ENCODE results near the gene USP31.
"Not testable (repeated sequence)": the region's sequence is repeated elsewhere in the genome, so short reads cannot be mapped to it uniquely, and the experiment has no call there.

The USP31 gene

DNA sequence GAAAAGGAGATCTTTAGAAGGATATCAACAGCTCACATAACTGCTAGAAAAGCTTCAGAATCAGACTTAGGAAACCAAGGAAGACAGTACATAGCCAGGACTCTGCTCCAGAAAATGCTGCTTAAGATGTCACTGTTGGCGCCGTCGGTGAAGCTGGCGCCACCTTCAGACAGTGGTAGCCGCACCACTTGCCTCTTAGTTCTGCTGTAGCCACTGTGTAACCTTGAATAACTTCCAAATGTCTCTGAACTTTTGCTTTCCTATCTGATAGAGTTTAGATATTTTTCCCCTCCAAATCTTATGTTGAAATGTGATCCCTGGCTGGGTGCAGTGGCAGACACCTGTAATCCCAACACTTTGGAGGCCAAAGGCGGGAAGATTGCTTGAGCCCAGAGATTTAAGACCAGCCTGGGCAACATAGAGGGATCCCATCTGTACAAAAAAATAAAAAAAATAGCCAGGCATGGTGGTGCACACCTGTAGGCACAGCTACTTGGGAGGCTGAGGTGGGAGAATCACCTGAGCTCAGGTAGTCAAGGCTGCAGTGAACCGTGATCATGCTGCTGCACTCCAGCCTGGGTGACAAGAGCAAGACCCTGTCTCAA is 6.3 kb upstream of the USP31 start:
- DNase-seq, result no peak

DNA sequence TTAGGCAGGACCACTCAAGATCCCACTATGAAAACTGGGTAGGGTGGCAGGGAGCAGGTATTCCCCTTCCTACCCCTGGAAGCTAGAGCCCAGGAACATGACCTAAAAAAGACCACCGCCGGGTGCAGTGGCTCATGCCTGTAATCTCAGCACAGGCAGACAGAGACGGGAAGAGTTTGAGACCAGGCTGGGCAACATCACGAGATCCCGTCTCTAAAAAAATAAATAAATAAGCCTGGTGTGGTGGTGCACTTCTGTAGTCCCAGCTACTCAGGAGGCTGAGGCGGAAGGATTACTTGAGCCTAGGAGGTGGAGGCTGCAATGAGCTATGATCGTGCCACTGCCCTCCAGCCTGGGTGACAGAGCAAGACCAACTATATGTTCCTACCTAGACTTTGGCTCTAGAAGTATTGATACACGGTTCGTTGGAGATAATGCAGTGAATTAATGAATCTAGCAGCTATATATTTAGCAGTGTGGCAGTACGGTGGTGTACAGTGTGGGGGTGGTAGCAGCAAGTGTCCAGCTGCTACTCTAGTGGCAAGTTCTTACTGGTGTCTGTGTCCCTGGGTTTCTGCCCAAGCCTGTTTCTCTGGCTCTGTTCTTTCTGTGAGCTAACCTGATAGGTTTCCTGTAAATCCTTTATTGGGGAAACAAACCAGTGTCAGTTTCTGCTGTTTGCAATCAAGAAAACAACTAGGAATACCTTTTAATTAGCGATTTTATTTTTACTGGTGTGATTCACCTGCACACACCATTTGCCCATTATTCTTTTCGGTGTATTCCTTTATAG is 3.3 kb upstream of the USP31 start:
- no peak for DNase-seq

DNA sequence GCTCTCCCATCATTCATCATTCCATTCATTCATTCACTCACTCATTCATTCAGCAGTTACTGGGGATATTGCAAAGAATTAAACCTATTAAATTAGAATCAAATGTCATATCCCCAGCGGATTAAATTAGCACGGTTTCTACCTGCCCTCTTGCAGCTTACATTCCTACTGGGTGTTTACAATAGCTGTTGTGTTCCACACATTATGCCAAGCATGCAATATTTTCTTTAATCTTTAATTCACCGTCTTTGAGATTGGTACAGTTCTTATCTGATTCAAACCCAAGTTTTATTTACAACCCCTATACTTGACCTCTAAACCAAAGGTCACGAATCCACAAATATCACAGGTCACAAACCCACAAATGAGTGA is 727 bp upstream of the USP31 start:
- DNase-seq, result no peak

DNA sequence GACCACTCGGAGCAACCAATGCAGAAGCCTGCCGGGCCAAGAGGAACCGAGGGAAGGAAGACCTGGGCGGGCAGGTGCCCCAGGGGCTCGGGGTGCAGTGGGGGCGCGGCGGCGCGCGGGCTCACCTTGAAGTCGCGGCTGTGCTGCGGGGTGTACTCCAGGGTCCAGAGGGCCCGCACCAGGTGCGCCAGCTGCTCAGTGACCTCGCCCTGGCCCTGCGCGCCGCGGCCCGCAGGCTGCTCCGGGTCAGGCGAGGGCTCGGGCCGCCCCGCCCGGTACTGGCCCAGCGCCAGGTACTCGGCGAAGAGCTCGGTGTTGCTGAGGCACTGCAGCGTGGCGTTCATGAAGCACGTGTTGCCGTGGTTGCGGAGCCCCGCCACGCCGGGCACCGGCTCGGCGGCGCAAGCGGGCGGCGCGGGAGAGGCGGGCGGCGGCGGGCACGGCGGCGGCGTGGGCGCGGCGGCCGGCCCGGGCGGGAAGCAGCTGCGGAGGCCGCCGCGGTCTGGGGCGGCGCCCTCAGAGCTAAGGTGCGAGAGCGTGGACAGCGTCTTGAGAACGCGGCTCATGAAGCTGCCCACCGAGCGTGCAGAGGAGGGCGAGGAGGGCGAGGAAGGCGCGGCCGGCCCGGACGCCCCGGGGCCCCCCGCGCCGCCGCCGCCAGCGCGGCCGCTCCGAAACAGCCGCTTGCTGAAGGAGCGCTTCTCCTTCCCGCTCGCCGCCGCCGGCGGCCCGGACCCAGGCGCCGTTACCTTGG is 562 bp downstream of the USP31 start:
- DNase-seq, result peak; percentile 46

DNA sequence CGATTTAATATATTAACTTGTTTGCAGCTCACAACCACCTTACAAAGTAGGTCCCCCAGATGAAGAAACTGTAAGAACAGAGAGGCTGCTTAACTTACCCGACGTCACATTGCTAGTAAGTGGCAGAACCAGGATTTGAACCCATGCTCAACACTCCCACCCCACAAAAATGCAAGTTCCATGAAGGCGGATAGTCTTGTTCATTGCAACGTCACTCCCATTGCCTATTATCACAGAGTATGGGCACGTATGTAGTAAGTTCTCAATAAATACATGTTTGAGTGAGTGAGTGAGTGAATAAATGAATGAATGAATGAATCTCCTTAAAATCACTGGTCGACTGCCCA is 1.1 kb downstream of the USP31 start:
- DNase-seq, result no peak

DNA sequence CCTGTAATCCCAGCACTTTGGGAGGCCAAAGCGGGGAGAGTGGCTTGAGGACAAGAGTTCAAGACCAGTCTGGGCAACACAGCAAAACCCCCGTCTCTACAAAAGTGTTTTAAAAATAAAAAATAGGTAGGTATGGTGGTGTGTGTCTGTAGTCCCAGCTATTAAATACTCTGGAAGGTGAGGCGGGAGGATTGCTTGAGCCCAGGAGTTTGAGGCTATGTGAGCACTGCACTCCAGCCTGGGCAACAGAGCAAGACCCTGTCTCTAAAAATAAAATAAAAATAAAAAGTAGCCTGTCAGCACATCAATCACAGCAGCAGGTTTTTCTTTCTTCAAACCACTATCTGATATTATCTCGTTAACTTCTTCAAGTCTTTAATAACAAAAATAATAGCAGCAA is 1.6 kb downstream of the USP31 start:
- no peak for DNase-seq

DNA sequence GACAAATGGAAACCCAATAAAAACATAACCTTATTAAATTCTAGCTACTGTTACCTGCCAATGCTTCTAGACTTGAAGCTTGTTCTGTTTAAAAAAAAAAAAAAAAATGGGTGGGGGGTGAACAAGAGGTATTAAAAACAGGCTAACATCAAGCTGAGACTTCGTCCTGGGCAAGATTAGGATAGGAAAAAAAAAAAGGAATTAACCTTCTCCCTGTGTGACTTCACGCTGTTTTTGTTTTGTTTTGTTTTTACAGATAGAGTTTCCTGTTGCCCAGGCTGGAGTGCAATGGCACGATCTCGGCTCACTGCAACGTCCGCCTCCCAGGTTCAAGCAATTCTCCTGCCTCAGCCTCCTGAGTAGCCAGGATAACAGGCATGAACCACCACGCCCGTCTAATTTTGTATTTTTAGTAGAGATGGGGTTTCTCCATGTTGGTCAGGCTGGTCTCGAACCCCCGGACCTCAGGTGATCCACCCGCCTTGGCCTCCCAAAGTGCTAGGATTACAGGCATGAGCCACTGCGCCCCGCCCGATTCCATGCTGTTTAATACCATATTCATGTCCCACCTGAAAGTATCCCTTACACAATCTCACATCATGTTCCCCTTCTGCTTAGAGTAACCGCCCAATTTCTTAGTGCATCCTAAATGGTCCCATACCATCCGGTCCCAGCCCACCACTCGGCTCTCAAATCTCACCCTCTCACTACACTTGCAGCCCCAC is 2.2 kb downstream of the USP31 start:
- no peak for DNase-seq

DNA sequence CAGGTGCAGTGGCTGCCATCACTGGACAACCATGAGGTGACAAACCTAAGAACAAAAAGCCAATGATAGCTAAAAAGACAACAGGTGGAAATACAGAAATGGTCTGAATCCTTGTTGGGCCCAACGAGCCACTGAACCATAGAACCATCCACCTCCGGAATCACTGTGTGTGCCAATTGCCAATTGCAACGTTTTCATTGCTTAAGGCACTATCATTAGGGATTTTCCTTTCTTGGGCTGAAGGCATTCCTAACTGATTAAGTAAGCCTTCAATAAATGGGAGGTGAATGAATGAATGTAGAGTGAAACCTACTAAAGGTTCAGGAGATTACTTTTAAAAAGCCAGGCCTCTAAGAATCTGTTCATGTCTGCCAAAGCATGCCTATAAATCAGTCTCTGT is 3.6 kb downstream of the USP31 start:
- no peak for DNase-seq

DNA sequence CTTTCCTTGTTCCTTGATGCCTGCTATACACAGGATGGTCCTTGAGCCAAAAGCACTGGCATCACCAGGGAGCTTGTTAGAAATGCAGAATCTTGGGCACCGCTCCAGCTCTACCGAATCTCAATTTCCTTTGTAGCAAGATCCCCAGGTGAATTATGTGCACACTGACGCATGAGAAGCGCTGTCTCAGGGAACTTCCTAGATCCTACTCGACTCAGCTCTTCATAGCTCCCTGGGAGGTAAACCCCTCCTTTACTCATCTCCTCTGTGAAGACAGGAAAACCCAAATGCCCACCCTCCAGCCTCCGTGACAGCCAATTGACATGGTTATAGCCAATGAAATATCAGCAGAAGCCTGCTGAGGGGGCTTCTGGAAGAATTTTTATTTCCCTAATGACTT is 4.1 kb downstream of the USP31 start:
- no peak for DNase-seq

DNA sequence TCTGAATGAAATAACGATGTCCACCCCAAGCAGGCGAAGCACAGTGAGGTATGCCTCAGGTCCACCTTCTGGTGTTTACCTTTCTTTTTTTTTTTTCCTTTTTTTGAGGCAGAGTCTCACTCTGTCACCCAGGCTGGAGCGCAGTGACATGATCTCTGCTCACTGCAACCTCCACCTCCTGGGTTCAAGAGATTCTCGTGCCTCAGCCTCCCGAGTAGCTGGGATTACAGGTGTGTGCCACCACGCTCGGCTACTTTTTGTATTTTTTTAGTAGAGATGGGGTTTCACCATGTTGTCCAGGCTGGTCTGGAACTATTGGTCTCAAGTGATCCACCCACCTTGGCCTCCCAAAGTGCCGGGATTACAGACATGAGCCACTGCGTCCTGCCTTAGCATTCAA is 4.9 kb downstream of the USP31 start:
- DNase-seq, result not testable (repeated sequence)

DNA sequence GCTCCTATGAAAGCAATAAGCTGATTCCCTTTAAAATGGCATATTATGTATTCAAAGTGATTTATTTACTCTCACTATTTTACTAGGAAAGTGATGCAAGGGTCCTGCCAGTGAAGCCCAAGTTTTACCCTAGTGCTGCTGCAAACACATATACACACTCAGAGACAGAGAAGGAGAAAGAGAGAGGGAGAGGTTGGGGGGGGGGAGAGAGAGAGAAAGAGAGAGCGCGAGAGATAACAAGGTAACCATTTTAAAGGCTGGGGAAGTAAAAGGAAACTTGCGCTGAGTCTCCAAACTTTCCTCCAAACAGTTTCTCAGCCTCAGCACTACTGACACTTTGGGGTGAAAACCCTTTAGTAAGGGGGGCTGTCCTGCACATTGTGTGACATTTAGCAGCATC is 5.9 kb downstream of the USP31 start:
- no peak for DNase-seq

DNA sequence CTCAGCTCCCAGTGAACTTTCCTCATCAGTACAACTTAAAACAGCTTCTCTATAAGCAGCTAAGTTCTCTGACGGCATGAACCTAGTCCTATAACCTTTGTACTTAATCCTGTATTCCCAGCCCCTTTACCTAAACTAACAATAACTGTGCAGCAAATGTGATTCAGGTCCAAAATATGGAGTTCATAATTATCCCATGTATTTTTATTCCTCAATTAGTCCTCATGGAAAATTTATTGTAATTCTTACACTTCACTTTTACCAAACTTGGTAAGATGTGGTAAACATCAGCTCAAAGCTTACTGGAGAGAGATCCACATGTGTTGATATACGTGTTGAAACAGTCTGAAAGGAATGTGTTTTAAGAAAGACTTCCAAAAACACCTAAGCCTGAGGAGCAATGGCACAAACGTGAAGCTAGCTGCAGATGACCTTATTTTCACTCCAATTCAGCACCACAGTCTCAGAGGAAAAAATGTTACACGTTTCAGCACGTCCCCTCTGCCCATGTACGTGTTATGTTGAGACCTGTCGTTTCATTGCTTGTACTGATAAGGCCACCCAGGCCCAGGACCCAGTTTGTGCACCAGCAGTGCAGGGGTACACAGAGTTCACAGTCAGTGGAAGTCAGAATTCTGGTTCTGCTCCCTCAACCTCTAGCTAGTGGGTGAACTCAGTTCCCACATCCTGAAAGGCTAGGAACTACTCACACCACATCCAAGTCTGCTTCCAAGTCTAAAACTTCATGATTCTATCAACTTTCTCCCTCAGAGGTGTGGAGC is 7.1 kb downstream of the USP31 start:
- no peak for DNase-seq

DNA sequence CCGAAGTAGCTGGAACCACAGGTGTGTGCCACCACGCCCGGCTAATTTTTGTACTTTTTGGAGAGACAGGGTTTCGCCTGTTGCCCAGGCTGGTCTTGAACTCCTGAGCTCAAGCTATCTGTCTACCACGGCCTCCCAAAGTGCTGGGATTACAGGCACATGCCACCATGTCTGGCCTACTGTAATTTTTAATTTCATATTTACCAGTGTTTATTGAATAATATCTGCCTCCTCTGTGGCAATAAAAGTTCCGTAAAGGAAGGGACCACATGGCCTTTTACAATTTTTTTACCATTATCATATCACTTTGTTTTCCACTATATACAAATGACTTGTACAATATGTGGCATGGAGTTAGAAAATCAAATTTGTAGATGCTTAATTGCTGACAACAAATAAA is 7.8 kb downstream of the USP31 start:
- no peak for DNase-seq

DNA sequence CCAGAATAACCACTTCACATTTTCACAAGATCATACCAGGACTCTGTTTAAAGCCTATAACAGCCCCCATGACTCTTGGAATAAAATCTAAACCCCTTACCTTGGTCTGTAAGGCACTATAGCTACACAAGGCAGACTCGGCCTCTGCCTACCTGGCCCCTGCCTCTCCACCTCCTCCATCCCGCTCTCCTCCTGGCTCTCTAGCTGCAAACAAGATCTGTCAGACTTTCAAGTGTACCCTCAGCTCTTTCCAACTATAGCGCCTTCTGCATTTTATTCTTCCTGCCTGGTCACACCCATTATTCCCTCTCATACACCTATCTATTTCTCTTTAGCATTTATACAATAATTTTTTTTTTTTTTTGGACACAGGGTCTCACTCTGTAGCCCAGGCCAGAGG is 8.2 kb downstream of the USP31 start:
- no peak for DNase-seq

DNA sequence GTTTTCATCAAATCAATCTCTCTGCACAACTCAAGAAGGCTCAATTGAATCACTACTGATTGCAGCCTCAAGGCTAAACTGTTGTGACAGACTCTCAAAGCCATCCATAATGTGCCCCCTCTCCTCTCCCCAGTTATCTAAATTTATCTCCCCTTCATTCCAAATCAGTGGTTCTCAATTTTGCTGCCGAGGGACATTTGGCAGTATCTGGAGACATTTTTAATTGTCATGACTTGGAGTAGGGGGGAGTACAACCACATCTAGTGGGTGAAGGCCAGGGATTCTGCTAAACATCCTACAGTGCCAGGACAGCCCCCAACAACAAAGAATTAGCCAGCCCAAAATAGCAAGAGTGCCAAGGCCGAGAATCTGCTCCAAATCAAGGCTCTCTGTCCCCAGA is 9.1 kb downstream of the USP31 start:
- no peak for DNase-seq

DNA sequence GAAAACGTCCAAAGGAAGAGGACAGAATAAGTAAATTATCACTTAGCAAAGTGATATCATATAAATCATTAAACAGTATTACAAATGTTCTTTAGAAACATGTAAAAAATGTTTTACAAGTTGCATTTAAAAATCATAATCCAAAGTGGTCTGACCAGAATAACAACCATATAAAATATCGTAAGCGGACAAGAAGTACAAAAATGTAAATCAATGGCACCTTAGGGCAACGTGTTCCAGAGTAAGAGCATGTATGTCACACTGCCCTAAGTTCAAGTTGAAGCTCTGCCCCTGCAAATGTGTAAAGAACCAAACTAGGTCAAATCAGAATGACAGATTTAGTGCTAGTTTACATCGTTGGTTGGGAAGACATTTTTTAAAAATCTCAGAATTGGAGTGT is 11.4 kb downstream of the USP31 start:
- no peak for DNase-seq

DNA sequence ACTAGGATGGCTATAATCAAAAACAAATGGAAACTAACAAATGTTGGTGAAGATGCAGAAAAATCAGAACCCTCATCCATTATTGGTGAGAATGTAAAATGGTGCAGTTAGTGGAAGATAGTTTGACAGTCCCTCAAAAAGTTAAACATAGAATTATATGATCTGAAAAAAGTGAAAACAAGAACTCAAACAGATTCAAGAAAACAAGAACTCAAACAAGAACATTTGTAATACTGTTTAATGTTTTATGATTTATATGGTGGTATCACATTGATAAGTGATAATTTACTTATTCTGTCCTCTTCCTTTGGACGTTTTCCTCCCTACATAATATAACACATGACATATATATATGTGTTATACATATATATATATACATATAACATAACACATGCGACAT is 12.0 kb downstream of the USP31 start:
- no peak for DNase-seq

DNA sequence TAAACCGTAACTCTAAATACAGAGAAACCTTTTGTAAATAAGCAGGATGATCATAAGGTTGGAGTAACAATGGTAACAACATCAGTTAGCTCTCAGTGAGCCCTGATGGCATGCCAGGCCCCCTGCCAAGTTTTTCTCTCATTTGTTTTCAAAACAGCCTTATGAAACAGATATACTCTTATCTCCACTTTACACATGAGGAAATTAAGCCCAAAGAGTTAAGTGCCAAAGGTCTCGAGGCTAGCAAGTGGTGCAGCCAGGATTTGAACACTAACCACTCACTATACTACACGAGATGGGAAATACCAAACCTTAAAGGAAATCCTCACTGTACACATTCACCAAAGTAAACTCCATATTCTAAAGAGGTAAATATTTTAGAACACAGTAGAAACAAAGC is 15.0 kb downstream of the USP31 start:
- no peak for DNase-seq

DNA sequence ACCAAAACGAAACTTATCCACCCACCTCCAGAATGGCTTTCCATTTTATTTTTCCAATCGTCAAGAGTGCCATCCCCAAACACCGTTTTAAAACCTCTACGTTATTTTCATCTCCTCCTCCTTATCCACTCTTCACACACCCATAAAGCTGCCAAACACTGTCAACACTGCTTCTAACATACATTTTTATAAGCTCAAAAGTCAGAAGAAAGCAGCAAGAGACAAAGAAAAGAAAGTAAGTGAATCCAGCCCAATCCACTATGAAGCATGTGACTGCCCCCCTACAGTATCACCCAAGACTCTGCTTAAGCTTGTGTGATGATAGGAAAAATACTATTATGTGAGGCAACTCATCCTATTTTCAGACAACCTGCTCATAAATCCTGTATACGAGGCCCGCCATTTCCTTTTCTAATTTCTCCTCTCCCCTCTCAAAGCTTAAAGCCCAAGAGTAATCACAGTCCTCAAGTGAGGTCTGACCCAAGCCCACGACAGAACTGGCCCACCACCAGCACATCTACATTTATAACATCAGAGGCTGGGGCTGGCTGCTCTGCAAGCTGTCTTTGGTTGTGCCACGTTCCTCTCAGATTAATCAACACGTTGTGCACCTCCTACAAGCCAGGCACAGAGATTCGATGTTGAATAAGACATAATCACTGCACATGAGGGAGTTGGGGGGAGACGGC is 16.3 kb downstream of the USP31 start:
- no peak for DNase-seq

DNA sequence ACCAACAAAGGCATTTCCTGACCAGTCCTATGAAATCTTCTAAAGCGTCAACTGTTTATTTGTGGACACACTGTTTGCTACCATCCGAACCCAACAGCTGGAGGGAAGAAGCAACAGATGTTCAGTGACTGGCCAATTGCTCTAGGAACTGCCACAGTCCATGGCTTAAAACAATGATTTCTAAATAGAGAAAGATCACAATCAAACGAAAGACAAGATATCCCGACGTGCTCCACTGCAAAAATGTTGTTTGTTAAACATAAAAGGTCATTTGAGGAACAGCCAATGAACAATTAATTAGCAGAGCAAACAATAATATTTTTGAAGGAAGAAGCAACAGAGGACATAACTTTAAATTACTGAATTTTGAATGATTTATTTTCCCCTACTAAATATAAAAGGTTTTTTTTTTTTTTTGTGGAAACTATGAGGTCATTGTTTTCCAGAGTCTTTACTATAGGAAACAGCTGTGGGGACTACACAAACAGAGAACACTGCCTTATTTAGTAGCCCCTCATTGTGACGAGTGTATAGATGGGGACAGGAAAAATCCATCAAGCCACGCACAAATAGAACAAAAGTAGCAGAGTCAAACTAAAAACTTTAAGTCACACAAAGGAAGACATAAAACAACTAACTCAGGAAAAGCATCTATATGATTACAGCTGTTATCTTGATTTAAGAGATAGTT is 17.2 kb downstream of the USP31 start:
- DNase-seq, result no peak

DNA sequence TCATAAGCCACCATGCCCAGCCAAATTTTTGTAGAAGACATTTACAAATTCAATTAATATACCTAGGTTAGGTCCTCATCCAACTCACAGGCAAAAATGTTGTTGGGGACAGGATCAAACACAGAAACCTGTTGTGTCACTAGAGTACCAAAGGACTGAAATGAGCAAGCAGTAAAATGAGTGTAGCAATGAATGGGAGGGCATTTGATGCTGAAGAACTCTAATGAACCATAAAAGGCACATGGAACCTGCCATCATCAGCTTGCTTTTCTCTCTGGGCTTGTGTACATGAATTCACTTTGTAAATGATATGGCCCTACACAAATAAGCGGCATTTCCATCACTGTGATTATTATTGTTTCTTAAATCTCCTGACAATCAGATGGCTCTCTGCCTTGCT is 17.8 kb downstream of the USP31 start:
- no peak for DNase-seq

DNA sequence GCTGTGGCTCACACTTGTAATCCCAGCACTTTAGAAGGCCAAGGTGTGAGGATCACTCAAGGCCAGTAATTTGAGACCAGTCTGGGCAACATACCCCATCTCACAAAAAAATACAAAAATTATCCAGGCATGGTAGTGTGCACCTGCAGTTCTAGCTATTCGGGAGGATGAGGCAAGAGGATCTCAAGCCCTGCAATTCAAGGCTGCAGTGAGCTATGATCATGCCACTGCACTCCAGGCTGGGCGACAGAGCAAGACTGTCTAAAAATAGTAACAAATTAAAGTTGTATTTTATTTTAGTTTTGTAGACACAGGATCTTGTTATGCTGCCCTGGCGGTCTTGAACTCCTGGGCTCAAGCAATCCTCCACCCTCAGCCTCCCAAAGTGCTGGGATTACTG is 18.2 kb downstream of the USP31 start:
- DNase-seq, result no peak

All from CD4-positive, alpha-beta T cell treated with Interferon gamma for 1 hour (primary cell).